HL-60 (cell line): ENCODE measurements around the gene HIGD1A.

Experiments used
- DNase-seq, 2 experiments: peaks; one replicate each; pipeline ENCODE4 v3.0.0-alpha.2; 2010 to 2020; ENCODE audit warnings: low read depth in 1 of 2, low spot score in 1 of 2
- H3K27ac ChIP-seq: fragments of 250-450 bp; sonication (Bioruptor Pico); replicated peaks from 2 replicates; pipeline ENCODE4 v1.5.1; 2020; ENCODE audit warnings: mild to moderate bottlenecking, moderate library complexity
- H3K27me3 ChIP-seq: fragments of 250-450 bp; sonication (Bioruptor Pico); 2 replicates; pipeline ENCODE4 v1.5.1; 2021; ENCODE audit warnings: mild to moderate bottlenecking, moderate library complexity; ENCODE audit not compliant: insufficient read depth, poor library complexity, severe bottlenecking
- H3K4me3 ChIP-seq: replicated peaks from 2 replicates; pipeline ENCODE4 v1.5.1; 2011; ENCODE audit warnings: mild to moderate bottlenecking, control low read depth, low read length; ENCODE audit not compliant: insufficient read depth
- CTCF ChIP-seq: IDR thresholded peaks from one replicate; pipeline ENCODE4 v1.5.1; 2011; ENCODE audit warnings: low read length, control low read depth, inconsistent platforms; ENCODE audit not compliant: insufficient read depth
- GABPA ChIP-seq: IDR thresholded peaks from 2 replicates; pipeline ENCODE4 v1.6.1; 2012; ENCODE audit warnings: low read depth
- POLR2AphosphoS5 ChIP-seq: IDR thresholded peaks from 2 replicates; pipeline ENCODE4 v1.6.1; 2012; ENCODE audit warnings: low read depth
- REST ChIP-seq: IDR thresholded peaks from 2 replicates; pipeline ENCODE4 v1.6.1; 2012; ENCODE audit warnings: low read depth; ENCODE audit not compliant: insufficient replicate concordance
- SPI1 ChIP-seq: IDR thresholded peaks from 2 replicates; pipeline ENCODE4 v1.6.1; 2012; ENCODE audit warnings: low read depth, mild to moderate bottlenecking, borderline replicate concordance
- long read RNA-seq: library from polyadenylated mRNA; unstranded; transcript quantifications from one replicate; pipeline ENCODE4 v2.0.0, GENCODE V29; 2020

HIGD1A gene
- long read RNA-seq, transcript HIGD1A-202 (4 exons, 1,322 nt): minor isoform, 5 of 242 reads
- long read RNA-seq, transcript HIGD1A-201 (4 exons, 1,373 nt): major isoform, 216 of 242 reads
- long read RNA-seq, transcript HIGD1A-205 (3 exons, 983 nt): minor isoform, 8 of 242 reads
- long read RNA-seq, partial matches to known transcripts: 0 of 242 reads
- long read RNA-seq, other reads (novel, unspliced or antisense): 10 of 242 reads

GRCh38 chr3:42804106-42804830 lies at the start of gene HIGD1A:
TSS of gene HIGD1A (minus strand) at chr3:42804490. CDS start at chr3:42794253, 10,237 bp downstream.
- TF ChIP-seq POLR2AphosphoS5 (peak; percentile 58; the same call in 1 of the 2 replicates), CTCF (no peak)
- H3K27ac ChIP-seq: peak within 1 kb of the TSS; percentile 65
- no peaks in the 10 kb centered on the region for H3K27me3 ChIP-seq
- peak; percentile 82 to 95 for DNase-seq
- peak within 1 kb of the TSS; percentile 94 for H3K4me3 ChIP-seq

GRCh38 chr3:42853739-42854302 lies 49.5 kb upstream of the HIGD1A start:
- no peak overlapping the region for H3K27ac ChIP-seq
- DNase-seq: no peak
- no peak for TF ChIP-seq SPI1
- no peak for TF ChIP-seq REST
- TF ChIP-seq POLR2AphosphoS5: no peak
- TF ChIP-seq GABPA: no peak
- no peak for TF ChIP-seq CTCF
- H3K4me3 ChIP-seq: no peak overlapping the region
- H3K27me3 ChIP-seq: no peaks in the 10 kb centered on the region

- TF ChIP-seq SPI1 (no peak), REST (no peak), POLR2AphosphoS5 (no peak), CTCF (no peak), GABPA (no peak)
- Histone ChIP-seq H3K27ac (no peak overlapping the region), H3K27me3 (no peaks in the 10 kb centered on the region), H3K4me3 (no peak overlapping the region)
- DNase-seq: no peak
These were observed 48.8 kb upstream of the HIGD1A start for GRCh38 chr3:42853056-42853455.
